VCaP (cell line): ENCODE measurements around the gene ERCC8.
A peak's percentile ranks its signal among the peaks of the same experiment; 100 is the strongest.
"Not testable (repeated sequence)": the region's sequence is repeated elsewhere in the genome, so short reads cannot be mapped to it uniquely, and the experiment has no call there.

Experiments used
- H3K27ac ChIP-seq: fragments of 450-650 bp; 2 replicates; pipeline ENCODE4 v1.5.1; 2017
- TF ChIP-seq, protein P1 (sequence below): fragments of 450-650 bp; conservative IDR thresholded peaks from 2 replicates; pipeline ENCODE4 v1.5.1; 2017; ENCODE audit warnings: mild to moderate bottlenecking, moderate library complexity

Gene ERCC8, protein sequence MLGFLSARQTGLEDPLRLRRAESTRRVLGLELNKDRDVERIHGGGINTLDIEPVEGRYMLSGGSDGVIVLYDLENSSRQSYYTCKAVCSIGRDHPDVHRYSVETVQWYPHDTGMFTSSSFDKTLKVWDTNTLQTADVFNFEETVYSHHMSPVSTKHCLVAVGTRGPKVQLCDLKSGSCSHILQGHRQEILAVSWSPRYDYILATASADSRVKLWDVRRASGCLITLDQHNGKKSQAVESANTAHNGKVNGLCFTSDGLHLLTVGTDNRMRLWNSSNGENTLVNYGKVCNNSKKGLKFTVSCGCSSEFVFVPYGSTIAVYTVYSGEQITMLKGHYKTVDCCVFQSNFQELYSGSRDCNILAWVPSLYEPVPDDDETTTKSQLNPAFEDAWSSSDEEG

DNA sequence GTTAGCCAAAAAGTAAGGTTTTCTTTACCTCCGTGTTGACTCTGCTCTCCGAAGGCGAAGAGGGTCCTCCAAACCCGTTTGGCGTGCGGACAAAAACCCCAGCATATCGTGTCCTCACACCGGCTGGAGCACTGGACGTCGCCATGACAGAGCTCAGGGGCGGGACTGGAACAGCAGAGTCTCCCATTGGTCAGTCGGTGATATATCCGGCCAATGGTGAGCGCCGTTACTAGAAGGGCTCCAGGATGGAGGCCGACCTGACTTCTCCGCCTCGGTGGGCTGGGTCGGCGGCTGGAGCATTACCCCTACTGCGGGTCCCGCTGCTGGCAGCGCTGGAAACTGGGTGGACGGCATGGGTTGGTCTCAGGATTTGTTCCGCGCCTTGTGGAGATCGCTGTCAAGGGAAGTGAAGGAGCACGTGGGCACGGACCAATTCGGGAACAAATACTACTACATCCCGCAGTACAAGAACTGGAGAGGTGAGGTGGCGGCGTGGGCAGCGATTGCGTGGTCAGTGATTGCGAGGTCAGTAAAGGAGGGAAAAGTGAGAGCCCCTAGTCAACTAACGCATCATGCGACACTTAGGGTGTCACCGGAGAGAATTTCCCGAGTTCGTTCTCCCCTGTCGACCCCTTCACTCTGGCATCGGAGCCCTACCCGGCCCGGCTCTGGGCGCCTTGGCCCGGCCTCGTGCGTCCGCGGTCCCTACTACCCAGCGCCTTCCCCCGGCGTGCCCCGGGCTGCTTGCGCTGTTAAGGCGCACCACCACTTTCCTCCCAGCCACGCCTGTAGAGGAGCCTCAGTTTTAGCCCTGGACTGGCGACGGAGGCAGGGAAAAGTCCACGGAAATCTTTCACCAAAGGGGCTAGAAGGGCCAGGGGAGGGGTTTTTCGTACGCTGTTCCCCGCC is at the start of gene ERCC8, which contains the start of gene NDUFAF2:
Gene ERCC8 (minus strand): TSS at position 167 of the 909 bp plus-strand sequence. CDS start 62 bp downstream, at position 105.
Gene NDUFAF2 (plus strand): TSS at position 302 of the 909 bp plus-strand sequence. CDS start 51 bp downstream, at position 353.
- H3K27ac ChIP-seq = peak within 1 kb of the TSS; percentile 81
- TF ChIP-seq, protein P1, sequence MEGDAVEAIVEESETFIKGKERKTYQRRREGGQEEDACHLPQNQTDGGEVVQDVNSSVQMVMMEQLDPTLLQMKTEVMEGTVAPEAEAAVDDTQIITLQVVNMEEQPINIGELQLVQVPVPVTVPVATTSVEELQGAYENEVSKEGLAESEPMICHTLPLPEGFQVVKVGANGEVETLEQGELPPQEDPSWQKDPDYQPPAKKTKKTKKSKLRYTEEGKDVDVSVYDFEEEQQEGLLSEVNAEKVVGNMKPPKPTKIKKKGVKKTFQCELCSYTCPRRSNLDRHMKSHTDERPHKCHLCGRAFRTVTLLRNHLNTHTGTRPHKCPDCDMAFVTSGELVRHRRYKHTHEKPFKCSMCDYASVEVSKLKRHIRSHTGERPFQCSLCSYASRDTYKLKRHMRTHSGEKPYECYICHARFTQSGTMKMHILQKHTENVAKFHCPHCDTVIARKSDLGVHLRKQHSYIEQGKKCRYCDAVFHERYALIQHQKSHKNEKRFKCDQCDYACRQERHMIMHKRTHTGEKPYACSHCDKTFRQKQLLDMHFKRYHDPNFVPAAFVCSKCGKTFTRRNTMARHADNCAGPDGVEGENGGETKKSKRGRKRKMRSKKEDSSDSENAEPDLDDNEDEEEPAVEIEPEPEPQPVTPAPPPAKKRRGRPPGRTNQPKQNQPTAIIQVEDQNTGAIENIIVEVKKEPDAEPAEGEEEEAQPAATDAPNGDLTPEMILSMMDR = no peak

DNA sequence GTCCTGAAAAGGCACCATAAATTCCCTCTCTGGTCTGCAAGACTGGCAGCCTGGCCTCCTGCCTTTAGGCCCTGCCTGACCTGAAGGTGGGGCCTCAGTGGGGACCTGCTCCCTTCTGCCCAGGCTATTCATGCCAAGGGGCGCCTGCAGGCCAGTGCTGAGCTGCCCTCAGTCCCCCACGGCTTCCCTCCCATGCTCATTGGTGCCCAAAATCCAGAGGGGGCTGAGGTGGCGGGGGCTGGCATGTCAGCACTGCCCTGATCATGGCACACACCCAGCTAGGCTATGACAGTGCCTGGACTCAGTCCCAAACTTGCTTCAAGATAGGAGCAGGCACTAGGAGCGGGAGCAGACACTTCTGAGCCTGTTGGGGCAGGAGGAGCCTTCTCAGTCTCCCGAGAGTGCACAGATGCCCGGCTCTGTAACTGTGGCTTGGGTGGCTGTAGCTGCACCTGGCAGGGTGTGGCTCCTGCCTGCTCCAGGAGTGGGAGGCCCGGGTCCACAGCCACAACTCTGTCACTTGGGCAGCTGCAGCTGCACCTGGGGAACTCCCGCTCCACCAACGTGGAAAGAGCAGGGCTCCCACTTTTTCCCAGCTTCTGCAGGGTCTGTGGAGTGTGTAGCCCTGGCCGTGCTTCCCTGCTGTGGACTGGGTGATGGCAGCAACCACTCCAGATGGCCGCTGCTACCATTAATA is 49.2 kb upstream of the ERCC8 start:
- TF ChIP-seq, protein P1 = no peak
- H3K27ac ChIP-seq = no peak overlapping the region

DNA sequence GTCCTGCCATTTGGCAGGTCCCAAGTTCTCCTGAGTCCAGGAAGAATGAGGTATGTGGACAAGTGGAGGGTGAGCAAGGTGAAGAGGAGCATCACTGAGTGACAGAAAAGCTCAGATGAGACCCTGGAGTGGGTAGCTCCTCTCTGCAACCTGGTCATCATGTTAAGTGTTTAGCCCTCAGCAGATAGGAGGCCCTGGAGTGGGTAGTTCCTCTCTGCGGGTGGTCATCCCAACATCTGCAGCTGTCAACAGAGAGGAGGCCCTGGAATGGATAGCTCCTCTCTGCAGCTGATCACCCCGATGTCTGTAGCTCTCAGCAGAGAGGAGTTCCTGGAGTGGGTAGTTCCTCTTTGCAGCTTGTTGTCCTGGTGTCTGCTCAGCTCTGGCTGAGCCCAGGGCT is 48.6 kb upstream of the ERCC8 start:
- TF ChIP-seq, protein P1 = no peak
- no peak overlapping the region for H3K27ac ChIP-seq

DNA sequence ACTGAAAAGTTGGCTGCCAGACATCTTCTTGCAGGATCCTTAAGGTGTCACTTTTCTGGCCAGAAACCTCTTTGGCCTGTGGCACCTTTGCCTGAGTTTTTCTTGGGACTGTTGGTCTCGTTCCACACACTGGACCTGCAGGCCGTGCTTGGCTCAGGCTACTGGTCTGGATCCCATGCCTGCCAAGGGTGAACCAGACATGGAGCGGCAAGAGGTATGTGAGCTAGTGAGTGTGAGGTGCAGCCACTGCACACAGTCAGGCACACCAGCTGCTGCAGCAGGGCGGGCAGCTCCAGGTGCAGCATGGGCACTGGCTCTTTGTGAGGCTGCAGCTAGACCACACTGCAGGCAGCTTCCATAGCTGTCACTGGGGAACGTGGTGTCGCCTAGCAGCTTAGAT is 48.0 kb upstream of the ERCC8 start:
- no peak overlapping the region for H3K27ac ChIP-seq
- TF ChIP-seq, protein P1 = no peak

DNA sequence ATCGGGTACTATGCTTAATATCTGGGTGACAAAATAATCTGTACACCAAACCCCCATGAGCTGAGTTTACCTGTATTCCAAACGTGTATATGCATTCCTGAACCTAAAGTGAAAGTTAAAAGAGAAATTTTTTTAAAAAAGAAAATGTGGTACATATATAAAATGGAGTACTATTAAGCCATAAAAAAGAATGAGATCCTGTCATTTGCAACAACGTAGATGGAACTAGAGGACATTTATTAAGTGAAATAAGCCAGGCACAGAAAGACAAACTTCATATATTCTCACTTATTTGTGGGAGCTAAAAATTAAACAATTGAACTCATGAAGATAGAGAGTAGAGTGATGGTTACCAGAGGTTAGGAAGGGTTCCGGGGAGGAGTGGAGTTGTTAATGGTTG is 44.9 kb upstream of the ERCC8 start:
- no peak overlapping the region for H3K27ac ChIP-seq
- TF ChIP-seq, protein P1 = no peak

DNA sequence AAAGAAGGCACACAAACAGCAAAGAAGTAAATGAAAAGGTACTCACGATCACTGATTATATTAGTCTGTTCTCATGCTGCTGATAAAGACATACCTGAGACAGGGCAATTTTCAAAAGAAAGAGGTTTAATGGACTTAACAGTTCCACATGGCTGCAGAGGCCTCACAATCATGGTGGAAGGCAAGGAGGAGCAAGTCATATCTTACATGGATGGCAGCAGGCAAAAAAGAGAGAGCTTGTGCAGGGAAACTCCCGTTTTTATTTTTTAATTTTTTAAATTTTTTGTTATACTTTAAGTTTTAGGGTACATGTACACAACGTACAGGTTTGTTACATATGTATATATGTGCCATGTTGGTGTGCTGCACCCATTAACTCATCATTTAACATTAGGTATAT is 37.3 kb upstream of the ERCC8 start:
- not testable (repeated sequence) for H3K27ac ChIP-seq

DNA sequence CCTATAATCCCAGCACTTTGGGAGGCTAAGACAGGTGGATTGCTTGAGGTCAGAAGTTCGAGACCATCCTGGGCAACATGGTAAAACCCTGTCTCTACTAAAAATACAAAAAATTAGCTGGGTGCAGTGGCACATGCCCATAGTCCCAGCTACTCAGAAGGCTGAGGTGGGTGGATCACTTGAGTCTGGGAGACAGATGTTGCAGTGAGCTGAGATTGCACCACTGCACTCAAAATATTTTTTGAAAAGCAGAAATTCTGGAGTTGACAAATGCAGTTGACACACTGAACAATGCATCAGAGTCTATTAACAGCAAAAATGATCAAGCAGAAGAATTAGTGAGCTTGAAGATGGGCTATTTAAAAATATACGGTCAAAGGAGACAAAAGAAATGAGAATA is 35.6 kb upstream of the ERCC8 start:
- TF ChIP-seq, protein P1 = no peak
- no peak overlapping the region for H3K27ac ChIP-seq
